Pons (tissue), 1 donor: ENCODE results near the gene MARCHF5.
"Not testable (repeated sequence)": the region's sequence is repeated elsewhere in the genome, so short reads cannot be mapped to it uniquely, and the experiment has no call there.

Experiments used
- DNase-seq: peaks from one replicate; pipeline ENCODE4 v3.0.0-alpha.2; 2016; ENCODE audit warnings: low spot score

The MARCHF5 gene

DNA sequence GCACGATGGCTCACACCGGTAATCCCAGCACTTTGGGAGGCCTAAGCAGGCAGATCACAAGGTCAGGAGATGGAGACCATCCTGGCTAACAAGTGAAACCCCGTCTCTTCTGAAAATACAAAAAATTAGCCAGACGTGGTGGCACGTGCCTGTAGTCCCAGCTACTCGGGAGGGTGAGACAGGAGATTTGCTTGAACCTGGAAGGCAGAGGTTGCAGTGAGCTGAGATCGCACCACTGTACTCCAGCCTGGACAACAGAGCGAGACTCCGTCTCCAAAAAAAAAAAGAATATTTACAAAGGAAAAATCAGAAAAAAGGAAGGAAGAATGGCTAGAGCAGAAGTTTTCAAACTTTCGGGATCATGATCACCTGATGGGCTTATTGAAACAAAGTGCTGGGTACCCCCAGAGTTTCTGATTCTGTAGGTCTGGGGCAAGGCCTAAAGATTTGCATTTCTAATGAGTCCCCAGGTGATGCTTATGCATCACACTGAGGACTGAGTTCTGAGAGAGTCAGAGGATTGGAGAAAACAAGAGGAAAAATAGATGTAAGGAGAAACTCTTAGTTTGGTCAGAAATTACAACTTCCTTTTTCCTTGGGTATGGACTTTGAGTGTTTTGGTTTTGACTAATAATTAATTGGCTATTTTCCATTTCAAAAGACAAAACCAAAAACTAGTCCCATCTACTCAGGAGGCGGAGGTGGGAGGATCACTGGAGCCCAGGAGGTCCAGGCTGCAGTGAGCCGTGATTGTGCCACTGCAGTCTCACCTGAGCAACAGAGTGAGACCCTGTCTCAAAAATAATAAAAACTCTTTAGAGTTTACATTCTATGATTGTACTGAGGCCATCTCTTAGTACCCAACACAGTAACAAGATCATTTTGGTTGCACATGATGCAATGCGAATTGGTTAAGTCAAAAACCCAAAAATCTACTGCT is 14.4 kb downstream of the MARCHF5 start:
- no peak for DNase-seq

DNA sequence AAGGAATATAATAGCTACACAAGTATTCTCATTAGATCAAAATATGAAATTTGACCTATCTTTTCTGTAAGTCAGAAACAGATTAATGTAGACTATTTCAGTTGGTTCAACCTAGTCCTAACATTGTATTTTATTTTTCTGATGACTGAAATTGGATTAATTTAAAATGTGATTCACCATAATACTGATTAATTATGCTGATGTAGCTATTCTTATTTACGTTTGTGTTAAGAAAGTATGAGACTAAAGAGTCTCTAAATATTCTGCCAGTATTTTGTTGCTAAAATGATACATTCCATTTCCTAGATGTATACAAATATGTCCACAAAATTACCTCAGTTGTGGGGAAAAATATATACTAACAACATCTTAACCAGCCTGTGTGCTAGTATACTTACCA is 18.3 kb downstream of the MARCHF5 start:
- no peak for DNase-seq

DNA sequence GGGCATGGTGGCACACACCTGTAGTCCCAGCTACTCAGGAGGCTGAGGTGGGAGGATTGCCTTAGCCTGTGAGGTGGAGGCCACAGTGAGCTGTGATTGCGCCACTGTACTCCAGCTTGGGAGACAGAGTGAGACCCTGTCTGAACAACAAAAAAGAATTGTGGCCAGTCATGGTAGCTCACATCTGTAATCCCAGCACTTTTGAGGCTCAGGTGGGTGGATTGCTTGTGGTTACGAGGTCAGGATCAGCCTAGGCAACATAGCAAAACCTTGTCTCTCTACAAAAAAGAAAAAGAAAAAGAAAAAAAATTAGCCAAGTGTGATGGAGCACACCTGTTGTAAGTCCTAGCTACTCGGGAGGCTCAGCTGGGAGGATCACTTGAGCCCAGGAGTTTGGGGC is 22.8 kb downstream of the MARCHF5 start:
- DNase-seq = no peak

DNA sequence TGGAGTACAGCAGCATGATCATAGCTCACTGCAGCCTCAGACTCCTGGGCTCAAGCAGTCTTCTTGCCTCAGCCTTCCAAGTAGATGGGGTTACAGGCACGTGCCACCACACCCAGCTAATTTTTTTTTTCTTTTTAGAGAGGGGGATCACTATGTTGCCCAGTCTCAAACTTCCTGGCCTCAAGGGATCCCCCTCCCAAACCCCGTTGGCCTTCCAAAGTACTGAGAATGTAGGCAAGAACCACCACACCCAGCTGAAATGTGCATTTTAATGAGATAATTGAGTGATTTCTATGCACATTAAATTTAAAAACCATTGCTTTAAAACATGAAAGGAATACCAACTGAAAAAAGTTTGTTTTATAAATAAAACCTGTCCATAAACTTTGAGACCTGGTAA is 25.6 kb downstream of the MARCHF5 start:
- DNase-seq = no peak

DNA sequence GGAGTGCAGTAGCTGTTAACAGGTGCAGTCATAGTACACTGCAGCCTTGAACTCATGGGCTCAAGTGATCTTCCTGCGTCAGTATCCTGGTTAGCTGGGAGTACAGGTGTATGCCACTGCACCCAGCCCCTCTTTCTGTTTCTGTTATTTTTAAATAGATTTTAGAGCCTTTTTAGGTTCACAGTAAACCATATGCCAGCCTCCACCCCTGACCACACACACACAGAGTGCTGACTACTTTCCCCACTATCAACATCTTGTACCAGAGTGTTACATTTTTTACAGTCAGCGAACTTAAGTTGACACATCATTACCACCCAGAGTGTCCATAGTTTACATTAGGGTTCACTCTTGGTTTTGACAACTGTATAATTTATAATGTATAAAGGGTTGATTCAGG is 32.1 kb downstream of the MARCHF5 start:
- no peak for DNase-seq

DNA sequence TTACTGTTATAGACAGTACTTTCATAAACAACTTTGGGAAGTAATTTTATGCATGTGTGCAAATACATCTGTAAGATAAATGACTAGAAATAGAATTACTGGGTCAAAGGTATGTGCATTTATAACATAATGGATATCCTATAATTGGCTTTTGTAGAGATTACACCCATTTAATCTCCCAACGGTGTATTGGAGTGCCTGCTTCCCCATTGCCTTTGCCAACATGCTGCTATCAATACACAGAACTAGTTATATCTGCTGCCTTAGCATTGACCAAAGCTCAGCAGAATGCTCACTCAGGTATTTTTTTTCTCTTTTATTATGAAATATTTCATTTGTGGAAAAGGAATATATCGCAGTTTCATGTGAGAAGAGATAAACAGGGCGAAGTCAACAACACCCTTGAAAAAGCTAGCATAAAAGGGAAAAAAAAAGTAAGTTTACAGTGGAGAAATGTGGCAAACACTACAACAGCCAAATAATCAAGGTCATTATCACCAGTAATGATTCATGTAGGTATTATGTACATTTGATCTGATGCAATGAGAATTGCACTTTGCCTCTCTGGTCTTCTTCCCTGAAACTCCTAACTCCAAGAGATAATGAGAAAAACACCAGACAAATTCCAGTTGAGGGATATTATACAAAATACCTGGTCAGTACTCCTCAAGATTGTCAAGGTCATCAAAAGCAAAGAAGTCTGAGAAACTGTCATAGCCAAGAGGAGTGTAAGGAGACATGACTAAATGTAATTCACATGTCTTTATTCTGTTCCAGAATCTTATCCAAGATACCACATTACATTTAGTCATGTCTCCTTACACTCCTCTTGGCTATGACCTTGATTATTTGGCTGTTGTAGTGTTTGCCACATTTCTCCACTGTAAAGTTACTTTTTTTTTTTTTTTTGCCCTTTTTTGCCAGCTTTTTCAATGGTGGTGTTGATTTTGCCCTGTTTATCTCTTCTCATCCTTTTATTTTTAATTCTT is 36.8 kb downstream of the MARCHF5 start:
- no peak for DNase-seq

DNA sequence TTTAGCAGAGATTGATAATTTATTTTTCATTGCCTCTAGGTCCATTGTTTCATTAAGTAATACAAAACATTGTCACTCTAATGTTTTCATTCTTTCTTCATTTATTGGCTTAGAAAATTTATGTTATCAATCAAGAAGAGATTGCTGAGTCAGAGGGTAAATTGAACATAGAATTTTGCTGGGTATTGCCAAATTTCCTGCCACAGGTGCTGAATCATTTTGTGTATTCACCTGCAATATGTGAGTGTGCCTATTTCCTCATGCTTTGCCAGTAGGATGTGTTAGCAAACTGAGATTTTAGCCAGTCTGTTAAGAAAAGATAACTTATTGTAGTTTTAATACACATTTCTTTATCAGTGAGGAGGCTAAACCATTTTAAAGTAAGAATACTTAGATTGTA is 38.0 kb downstream of the MARCHF5 start:
- no peak for DNase-seq

DNA sequence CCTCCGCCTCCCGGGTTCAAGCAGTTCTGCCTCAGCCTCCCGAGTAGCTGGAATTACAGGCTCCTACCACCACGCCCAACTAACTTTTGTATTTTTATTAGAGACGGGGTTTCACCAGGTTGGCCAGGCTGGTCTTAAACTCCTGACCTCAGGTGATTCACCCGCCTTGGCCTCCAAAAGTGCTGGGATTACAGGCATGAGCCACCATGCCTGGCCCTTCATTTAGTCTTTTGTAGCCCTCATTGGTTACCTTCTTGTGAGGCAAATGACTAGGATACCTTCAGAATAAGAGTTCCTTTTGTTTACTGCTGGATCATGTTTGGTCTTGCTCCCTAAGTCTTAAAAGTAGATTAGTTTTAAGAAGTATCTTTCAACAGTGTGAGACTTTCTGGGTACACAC is 39.0 kb downstream of the MARCHF5 start:
- DNase-seq = not testable (repeated sequence)

DNA sequence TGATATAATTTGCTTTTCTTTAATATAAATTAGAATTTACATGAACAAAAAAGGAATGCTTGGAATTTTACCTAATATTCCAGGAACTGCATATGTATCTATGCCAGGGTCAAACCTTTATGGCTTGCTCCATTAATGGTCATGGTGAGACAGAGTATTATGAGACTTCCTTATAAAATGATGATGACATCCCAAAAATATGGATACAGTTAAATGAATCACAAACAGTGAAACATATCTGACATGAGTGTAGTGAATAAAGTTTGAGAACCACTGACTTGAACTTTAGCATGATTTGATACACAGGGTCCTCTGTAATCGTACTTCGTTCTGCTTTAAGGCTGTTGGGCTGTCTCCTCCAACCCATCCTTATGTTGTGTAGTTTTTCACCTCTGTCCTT is 51.8 kb downstream of the MARCHF5 start:
- DNase-seq = no peak

DNA sequence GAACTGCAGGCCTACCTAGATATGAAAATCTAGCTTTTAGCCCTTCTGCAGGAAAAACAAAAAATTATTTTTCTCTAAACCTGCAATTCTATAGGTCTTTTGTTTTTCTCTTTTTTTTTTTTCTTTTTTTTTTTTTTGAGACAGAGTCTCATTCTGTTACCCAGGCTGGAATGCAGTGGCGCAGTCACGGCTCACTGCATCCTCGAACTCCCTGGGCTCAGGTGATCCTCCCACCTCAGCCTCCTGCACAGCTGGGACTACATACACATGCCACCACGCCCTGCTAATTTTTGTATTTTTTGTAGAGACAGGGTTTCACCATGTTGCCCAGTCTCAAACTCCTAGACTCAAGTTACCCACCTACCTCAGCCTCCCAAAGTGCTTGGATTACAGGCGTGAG is 54.6 kb downstream of the MARCHF5 start:
- DNase-seq = not testable (repeated sequence)

DNA sequence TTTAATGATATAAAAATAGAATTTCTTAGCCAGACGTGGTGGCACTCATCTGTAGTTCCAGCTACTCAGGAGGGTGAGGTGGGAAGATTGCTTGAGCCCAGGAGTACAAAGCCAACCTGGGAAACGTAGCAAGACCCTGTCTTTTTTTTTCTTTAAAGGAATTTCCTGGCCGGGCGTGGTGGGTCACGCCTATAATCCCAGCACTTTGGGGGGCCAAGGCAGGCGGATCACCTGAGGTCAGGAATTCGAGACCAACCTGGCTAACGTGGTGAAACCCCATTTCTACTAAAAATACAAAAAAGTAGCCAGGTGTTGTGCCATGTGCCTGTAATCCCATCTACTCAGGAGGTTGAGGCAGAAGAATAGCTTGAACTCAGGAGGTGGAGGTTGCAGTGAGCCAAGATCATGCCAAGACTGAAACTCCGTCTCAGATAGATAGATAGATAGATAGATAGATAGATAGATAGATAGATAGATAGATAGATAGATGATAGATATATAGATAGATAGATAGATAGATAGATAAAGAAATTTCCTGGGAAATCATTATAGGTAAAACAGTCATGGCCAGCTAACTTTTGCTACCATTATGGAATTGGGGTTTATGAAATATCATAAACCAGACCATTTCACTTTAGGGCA is 56.2 kb downstream of the MARCHF5 start:
- DNase-seq = not testable (repeated sequence)

DNA sequence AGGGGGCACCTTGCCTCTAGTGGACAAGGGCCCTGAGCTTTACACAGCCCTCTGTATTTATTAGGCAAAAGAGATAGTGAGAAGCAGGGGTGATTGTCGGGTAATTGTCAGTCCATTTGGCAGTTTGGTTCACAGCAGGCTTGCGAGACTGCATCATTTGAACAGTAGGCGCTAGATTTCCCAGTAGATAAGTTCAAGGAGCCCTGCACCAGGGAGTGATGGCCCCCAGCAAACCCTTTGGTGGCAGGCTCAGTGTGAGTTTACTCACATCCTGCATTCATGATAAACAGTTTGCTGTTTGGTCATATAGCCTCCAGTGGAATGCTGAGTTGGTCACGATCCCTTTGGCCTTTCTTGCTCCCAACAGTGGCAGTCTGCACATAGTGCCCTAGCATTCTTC is 59.4 kb downstream of the MARCHF5 start:
- no peak for DNase-seq

DNA sequence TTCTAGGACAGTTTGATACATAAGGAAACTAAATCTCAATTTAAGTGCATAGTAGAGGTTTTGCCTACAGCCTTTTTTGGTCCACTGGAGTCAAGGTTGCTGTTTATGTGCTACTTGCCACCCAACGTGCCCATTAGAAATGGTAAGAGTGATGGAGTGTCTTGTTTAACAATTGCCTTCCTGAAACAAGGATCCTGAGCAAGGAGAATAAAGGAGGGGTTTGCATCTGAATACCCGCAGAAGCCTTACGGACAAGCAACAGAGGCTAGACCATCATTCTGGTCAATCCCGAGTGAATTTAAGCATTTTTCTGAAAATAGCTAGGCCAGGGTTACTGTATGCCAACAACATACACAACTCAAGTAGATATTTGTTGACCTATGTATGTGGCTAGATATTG is 63.6 kb downstream of the MARCHF5 start:
- no peak for DNase-seq

DNA sequence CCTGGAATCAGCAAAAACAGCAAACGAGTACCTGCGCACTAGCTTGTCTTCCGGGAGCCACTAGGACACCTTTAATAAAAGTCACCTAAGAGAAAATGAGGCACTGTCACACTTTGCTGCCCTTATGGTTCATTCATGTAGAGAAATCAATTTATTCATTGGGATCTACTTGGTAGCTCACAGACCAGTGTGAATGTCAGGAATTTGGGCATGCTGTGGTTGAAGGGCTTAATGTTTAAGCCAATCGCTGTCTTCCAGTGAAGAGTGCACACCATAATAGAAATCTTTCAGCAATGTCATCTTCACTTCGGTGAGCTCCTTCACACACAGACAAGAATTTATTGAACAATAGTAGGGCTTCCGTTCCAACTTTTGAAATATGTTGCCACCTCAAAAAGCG is 65.1 kb downstream of the MARCHF5 start:
- DNase-seq = no peak

DNA sequence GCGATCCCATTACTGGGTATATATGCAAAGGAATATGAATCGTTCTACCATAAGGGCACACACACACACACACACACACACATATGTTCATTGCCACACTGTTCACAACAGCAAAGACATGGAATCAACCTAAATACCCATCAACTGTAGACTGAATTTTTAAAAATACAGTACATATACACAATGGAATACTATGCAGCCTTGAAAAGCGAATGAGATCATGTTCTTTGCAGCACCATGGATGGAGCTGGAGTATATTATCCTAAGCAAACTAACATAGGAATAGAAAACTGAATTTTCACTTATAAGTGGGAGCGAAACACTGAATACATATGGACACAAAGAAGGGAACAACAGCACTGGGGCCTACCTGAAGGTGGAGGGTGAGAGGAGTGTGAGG is 72.5 kb downstream of the MARCHF5 start:
- DNase-seq = no peak

DNA sequence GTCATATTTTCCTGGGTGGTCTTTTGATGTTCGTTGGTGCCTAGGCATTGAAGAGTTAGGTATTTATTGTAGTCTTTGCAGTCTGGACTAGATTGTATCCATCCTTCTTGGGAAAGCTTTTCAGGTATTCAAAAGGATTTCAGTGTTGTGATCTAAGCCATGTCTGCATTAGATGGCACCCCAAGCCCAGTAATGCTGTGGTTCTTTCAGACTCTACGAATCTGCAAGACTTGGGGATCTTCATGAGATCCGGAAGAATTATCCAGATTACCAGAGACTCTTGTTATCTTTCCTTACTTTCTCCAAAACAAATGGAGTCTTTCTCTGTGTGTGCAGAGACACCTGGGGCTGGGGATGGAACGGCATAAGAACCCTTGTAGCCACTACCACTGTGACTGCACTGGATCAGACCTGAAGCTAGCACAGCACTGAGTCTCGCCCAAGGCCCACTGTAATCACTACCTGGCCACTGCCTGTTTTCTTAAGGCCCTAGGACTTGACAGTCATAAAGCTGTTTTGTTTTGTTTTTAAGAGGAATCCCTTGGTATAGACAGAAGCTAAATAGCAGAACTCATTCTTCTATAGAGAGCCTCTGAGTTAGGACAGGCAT is 75.5 kb downstream of the MARCHF5 start:
- no peak for DNase-seq

DNA sequence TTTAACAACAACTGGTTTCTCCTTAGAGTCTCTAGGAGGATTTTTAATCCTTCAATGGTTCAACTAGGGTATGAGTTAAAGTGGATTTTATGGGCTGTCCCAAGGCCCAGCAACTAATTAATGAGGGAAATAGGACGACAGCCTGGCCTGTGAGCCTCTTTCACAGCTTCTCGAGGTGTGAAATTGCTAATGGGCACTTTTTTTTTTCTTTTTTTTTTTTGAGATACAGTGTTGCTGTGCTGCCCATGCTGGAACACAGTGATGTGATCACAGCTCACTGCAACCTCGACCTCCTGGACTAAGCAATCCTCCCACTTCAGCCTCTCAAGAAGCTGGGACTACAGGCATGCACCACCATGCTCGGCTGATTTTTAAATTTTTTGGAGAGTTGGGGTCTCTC is 87.0 kb downstream of the MARCHF5 start:
- no peak for DNase-seq

DNA sequence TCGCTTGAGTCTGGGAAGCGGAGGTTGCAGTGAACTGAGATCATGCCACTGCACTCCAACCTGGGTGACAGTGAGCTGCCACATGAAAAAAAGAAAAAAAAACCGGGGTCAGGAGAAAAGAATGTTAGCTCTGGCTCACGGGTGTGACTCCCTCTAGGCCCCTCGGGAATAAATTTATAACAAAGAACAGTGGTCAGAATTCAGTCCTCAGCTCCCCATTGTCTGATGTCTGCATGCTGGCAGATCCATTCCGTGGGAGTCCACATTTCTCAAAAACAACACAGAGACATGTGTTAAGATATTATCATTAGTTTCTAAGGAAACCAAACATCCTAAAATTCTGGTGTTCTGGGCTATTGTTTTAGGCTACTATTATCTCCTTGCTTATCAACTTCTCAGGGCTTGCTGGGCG is 90.6 kb downstream of the MARCHF5 start:
- no peak for DNase-seq

DNA sequence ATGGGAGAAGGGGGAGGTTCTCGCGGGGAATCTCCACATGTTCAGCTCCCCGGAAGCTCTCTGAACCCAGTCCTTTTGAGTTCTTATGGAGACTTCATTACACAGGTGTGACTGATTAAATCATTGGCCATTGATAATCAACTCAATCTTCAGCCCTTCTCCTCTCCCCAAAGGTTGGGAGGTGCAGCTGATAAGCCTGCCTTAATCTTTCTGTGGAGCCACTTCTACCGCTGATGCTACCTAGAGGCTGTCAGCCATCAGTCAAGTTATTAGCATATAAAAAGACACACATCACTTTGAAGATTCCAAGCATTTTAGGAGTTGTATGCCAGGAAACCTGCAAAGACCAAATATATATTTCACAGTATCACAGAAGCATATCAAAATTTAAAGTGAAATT is 91.7 kb downstream of the MARCHF5 start:
- DNase-seq = no peak

DNA sequence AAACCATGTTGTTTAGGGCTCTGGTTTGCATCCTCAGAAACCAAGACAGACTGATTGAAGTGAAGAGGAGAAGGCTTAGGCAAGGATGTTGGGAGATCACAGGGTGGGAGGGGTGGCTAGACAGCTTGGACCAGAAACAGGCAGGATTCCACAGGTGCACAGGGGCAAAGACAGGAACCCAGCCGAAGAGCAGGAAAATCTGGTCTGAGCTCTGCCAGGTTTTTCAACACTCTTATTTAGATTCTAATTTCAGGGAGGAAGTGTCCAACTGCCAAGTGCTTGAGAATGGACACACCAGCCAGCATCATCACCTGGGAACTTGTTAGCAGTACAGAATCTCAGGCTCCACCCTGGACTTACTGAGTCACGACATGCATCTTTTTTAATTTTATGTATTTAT is 93.8 kb downstream of the MARCHF5 start:
- no peak for DNase-seq

DNA sequence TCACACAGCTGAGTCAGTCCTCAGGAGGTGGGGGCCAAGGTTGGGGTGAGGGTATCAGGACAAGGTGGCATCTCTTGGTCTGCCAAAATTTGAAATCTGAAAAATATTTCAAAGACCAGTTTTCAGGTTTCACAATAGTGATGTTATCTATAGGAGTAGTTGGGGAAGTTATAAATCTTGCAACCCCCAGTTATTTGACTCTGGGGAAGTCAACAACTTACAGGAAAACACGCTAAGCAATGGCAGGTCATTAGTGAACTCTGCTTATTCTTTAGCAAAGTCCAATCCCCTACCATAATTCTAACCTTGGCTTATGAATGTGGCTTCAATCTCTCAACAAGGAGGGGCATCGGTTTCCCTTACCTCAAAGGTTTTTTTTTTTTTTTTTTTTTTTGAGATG is 94.9 kb downstream of the MARCHF5 start:
- no peak for DNase-seq
